ENCODE measurements around the gene MICA.
A peak's percentile ranks its signal among the peaks of the same experiment; 100 is the strongest.

The MICA gene

GRCh38 chr6:31357886-31358285 is 45.5 kb upstream of the MICA start:
- TF ChIP-seq CTCF (IDR thresholded peaks at IDR 0.05; ENCODE audit: low read depth, low read length, missing control alignments): no peak
- DNase-seq (ENCODE audit: extremely low read depth, low read depth): no peak
- H3K4me3 ChIP-seq (replicated peaks; ENCODE audit: low read depth, low read length): no peak overlapping the region

- DNase-seq (ENCODE audit: extremely low read depth, low read depth): no peak
- no peak overlapping the region for H3K4me3 ChIP-seq (replicated peaks; ENCODE audit: low read depth, low read length)
- no peak for TF ChIP-seq CTCF (IDR thresholded peaks at IDR 0.05; ENCODE audit: low read depth, low read length, missing control alignments)
Observed at GRCh38 chr6:31358302-31358701, 45.1 kb upstream of the MICA start.

GRCh38 chr6:31359581-31359980 is 43.8 kb upstream of the MICA start:
- no peak for DNase-seq (ENCODE audit: extremely low read depth, low read depth)
- no peak overlapping the region for H3K4me3 ChIP-seq (replicated peaks; ENCODE audit: low read depth, low read length)
- no peak for TF ChIP-seq CTCF (IDR thresholded peaks at IDR 0.05; ENCODE audit: low read depth, low read length, missing control alignments)

GRCh38 chr6:31362751-31363150 is 40.6 kb upstream of the MICA start:
- H3K4me3 ChIP-seq (replicated peaks; ENCODE audit: low read depth, low read length): no peak overlapping the region
- no peak for DNase-seq (ENCODE audit: extremely low read depth, low read depth)
- TF ChIP-seq CTCF (IDR thresholded peaks at IDR 0.05; ENCODE audit: low read depth, low read length, missing control alignments): no peak

DNA sequence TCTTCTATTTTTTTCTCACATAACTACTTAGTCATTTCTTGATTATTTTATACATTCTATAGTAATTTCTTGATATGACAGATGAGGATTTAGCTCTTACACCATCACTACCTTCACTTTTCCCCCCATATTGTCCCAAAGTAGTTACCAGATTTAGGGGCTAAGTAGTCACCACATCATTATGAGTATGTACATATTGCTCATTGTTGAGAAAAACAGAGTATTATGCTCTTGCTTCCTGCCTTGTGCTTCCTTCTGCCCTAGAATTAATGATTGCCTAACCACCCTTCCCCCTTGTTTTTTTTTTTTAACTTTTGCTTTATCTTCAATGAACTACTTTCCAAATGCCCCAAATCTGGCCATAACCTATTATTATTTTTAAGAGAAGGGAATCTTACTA is 39.6 kb upstream of the MICA start:
- TF ChIP-seq CTCF (IDR thresholded peaks at IDR 0.05; ENCODE audit: low read depth, low read length, missing control alignments): no peak
- no peak for DNase-seq (ENCODE audit: extremely low read depth, low read depth)
- H3K4me3 ChIP-seq (replicated peaks; ENCODE audit: low read depth, low read length): no peak overlapping the region

DNA sequence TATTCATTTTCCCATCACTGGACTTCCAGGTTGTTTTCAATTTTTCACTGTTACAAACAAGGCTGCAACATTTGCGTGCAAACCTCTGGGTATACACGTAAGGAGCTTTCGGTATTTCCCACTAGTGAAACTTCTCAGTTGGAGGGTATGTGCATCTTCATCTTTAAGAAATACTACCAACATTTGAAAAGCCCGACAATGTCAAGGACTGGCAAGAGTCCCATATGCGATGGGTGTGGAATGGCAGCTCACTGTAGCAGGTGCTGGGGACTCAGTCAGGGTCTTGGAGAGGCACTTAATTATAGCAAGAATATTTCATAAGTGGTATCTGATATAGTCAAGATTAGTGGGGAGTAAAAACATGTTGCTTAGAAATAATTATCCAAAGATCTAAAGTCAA is 37.5 kb upstream of the MICA start:
- H3K4me3 ChIP-seq (replicated peaks; ENCODE audit: low read depth, low read length): no peak overlapping the region
- no peak for TF ChIP-seq CTCF (IDR thresholded peaks at IDR 0.05; ENCODE audit: low read depth, low read length, missing control alignments)
- no peak for DNase-seq (ENCODE audit: extremely low read depth, low read depth)

GRCh38 chr6:31366693-31367470 is 36.5 kb upstream of the MICA start:
- peak; percentile 88 for TF ChIP-seq CTCF (IDR thresholded peaks at IDR 0.05; ENCODE audit: low read depth, low read length, missing control alignments)
- H3K4me3 ChIP-seq (replicated peaks; ENCODE audit: low read depth, low read length): no peak overlapping the region
- DNase-seq (ENCODE audit: extremely low read depth, low read depth): peak; percentile 77

All from HFF-Myc (cell line).